Measurements from ENCODE around the gene OSTM1.
"Not testable (repeated sequence)": the region's sequence is repeated elsewhere in the genome, so short reads cannot be mapped to it uniquely, and the experiment has no call there.

OSTM1 gene

GRCh38 chr6:108016283-108016682, 58.3 kb downstream of the OSTM1 start:
- DNase-seq: not testable (repeated sequence)

GRCh38 chr6:108013787-108014439, 60.6 kb downstream of the OSTM1 start:
- no peak for DNase-seq

GRCh38 chr6:108009894-108010293, 64.6 kb downstream of the OSTM1 start:
- DNase-seq: no peak

- DNase-seq: not testable (repeated sequence)
These were observed 65.3 kb downstream of the OSTM1 start for GRCh38 chr6:108009258-108009657.

- DNase-seq: no peak
These were observed 66.2 kb downstream of the OSTM1 start for GRCh38 chr6:108008363-108008762.

- no peak for DNase-seq
These were observed 68.6 kb downstream of the OSTM1 start for GRCh38 chr6:108005961-108006360.

GRCh38 chr6:108004861-108005260, 69.7 kb downstream of the OSTM1 start:
- no peak for DNase-seq

GRCh38 chr6:108002365-108003221, 71.9 kb downstream of the OSTM1 start:
- no peak for DNase-seq

GRCh38 chr6:108001696-108002231, 72.8 kb downstream of the OSTM1 start:
- DNase-seq: no peak

- DNase-seq: not testable (repeated sequence)
These were observed 74.3 kb downstream of the OSTM1 start for GRCh38 chr6:108000259-108000658.

- no peak for DNase-seq
These were observed 75.2 kb downstream of the OSTM1 start for GRCh38 chr6:107999341-107999740.

GRCh38 chr6:107991772-107992550, 82.6 kb downstream of the OSTM1 start:
- DNase-seq: no peak

Data from DMS79 treated with DMSO at 0.1 percent for 48 hours (cell line).